ENCODE data around the gene OR5J2. TPM values are rescaled to one million over a fixed set of nuclear protein-coding genes. Genes with fewer than 3 reads are reported as not detected.
A peak's percentile ranks its signal among the peaks of the same experiment; 100 is the strongest.
"Not testable (repeated sequence)": the region's sequence is repeated elsewhere in the genome, so short reads cannot be mapped to it uniquely, and the experiment has no call there.

The OR5J2 gene
- total RNA-seq, 2 donors from 2014 or later, result not detected

DNA sequence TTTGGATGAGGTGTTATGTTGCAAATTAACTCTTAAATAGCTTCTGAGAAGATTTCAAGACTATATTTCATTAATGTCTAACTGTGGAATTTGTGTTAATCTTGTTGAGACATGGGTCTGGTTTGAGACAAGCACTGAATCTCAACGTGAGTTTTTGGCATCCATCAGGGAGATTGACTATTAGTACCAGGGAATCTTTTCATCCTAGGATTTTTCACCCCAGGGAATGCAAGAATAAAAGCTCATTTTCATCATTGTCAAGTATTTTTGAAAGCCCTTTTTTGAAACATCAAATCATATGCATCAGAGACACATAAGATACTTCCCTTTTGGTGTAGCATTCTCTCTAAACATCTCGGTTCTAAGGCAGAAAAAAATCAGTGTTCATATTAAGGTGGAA, 38.1 kb downstream of the OR5J2 start:
- Histone ChIP-seq H3K36me3 (ENCODE audit: control insufficient read depth, insufficient read depth, low read length) (no peaks in the 10 kb centered on the region), H3K9ac (ENCODE audit: extremely low read depth, low read length, poor library complexity, severe bottlenecking) (no peak overlapping the region), H3K4me3 (ENCODE audit: low read length) (no peak overlapping the region), H3K4me1 (ENCODE audit: control insufficient read depth, insufficient read depth, low read length) (no peaks in the 10 kb centered on the region), H3K9me3 (ENCODE audit: control insufficient read depth, low read length) (peaks cover 24% of the 10 kb centered on the region), H3K27me3 (ENCODE audit: control insufficient read depth, insufficient read depth, low read length, poor library complexity, severe bottlenecking) (no peaks in the 10 kb centered on the region), H3K27ac (ENCODE audit: low read depth, low read length) (no peak overlapping the region)
- Mint-ChIP-seq H3K36me3 (ENCODE audit: low read depth) (peaks cover 4% of the 10 kb centered on the region), H3K27ac (no peak overlapping the region), H3K27me3 (ENCODE audit: insufficient read depth) (no peaks in the 10 kb centered on the region), H3K9me3 (peaks cover 27% of the 10 kb centered on the region), H3K4me1 (no peaks in the 10 kb centered on the region), H3K4me3 (no peak overlapping the region)
- TF ChIP-seq, protein P1, sequence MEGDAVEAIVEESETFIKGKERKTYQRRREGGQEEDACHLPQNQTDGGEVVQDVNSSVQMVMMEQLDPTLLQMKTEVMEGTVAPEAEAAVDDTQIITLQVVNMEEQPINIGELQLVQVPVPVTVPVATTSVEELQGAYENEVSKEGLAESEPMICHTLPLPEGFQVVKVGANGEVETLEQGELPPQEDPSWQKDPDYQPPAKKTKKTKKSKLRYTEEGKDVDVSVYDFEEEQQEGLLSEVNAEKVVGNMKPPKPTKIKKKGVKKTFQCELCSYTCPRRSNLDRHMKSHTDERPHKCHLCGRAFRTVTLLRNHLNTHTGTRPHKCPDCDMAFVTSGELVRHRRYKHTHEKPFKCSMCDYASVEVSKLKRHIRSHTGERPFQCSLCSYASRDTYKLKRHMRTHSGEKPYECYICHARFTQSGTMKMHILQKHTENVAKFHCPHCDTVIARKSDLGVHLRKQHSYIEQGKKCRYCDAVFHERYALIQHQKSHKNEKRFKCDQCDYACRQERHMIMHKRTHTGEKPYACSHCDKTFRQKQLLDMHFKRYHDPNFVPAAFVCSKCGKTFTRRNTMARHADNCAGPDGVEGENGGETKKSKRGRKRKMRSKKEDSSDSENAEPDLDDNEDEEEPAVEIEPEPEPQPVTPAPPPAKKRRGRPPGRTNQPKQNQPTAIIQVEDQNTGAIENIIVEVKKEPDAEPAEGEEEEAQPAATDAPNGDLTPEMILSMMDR (conservative IDR thresholded peaks at IDR 0.05), result no peak
- no peak for DNase-seq
- 80 to 95% methylated on average over 1 to 2 of the region's 2 CpGs for WGBS, 2 experiments (ENCODE audit: insufficient coverage in 1 of 2, insufficient read length in 1 of 2)

DNA sequence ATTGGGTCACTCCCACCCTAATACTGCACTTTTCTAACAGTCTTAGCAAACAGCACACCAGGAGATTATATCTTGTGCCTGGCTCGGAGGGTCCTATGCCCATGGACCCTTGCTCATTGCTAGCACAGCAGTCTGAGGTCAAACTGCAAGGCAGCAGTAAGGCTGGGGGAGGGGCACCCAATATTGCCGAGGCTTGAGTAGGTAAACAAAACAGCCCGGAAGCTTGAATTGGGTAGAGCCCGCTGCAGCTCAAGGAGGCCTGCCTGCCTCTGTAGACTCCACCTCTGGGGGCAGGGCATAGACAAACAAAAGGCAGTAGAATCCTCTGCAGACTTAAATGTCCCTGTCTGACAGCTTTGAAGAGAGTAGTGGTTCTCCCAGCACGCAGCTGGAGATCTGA, 43.3 kb downstream of the OR5J2 start:
- H3K27ac Mint-ChIP-seq; H3K9ac ChIP-seq (ENCODE audit: extremely low read depth, low read length, poor library complexity, severe bottlenecking); H3K36me3 Mint-ChIP-seq (ENCODE audit: low read depth); H3K27me3 ChIP-seq (ENCODE audit: control insufficient read depth, insufficient read depth, low read length, poor library complexity, severe bottlenecking); H3K27ac ChIP-seq (ENCODE audit: low read depth, low read length); H3K36me3 ChIP-seq (ENCODE audit: control insufficient read depth, insufficient read depth, low read length); H3K4me3 ChIP-seq (ENCODE audit: low read length); H3K4me1 ChIP-seq (ENCODE audit: control insufficient read depth, insufficient read depth, low read length); H3K4me3 Mint-ChIP-seq; H3K4me1 Mint-ChIP-seq; H3K27me3 Mint-ChIP-seq (ENCODE audit: insufficient read depth): not testable (repeated sequence)
- DNase-seq, result peak; percentile 57
- H3K9me3 Mint-ChIP-seq, result peaks cover 50% of the 10 kb centered on the region
- H3K9me3 ChIP-seq (ENCODE audit: control insufficient read depth, low read length), result peaks cover 22% of the 10 kb centered on the region
- WGBS, 2 experiments (ENCODE audit: insufficient coverage in 1 of 2, insufficient read length in 1 of 2), result 75 to 84% methylated on average over 5 of the region's 5 CpGs

Other genes starting within 250 kb of the OR5J2 start
- gene OR5I1, start 240.2 kb upstream of the OR5J2 start, total RNA-seq, result not detected
- gene OR10AG1, start 206.7 kb upstream of the OR5J2 start, total RNA-seq, result not detected
- gene OR5F1, start 182.0 kb upstream of the OR5J2 start, total RNA-seq, result not detected
- gene OR5AS1, start 149.0 kb upstream of the OR5J2 start, total RNA-seq, result not detected
- gene OR8I2, start 83.3 kb upstream of the OR5J2 start, total RNA-seq, result not detected
- gene OR8H2, start 72.9 kb upstream of the OR5J2 start, total RNA-seq, result not detected
- gene OR8H3, start 54.2 kb upstream of the OR5J2 start, total RNA-seq, result not detected
- gene OR8J3, start 36.4 kb upstream of the OR5J2 start, total RNA-seq, result not detected
- not detected for gene OR8K5, start 16.3 kb upstream of the OR5J2 start, total RNA-seq
- not detected for gene OR5T2, start 57.6 kb downstream of the OR5J2 start, total RNA-seq
- gene OR5T3, start 75.6 kb downstream of the OR5J2 start, total RNA-seq, result not detected
- not detected for gene OR5T1, start 97.5 kb downstream of the OR5J2 start, total RNA-seq
- not detected for gene OR8H1, start 115.6 kb downstream of the OR5J2 start, total RNA-seq
- gene OR8K3, start 138.5 kb downstream of the OR5J2 start, total RNA-seq, result not detected
- not detected for gene OR8K1, start 169.4 kb downstream of the OR5J2 start, total RNA-seq
- gene OR8J1, start 177.7 kb downstream of the OR5J2 start, total RNA-seq, result not detected
- gene OR8U1, start 199.0 kb downstream of the OR5J2 start, total RNA-seq, result not detected
- gene OR5AL1, start 236.1 kb downstream of the OR5J2 start, total RNA-seq, result not detected

Data from endodermal cell (in vitro differentiated cells).